Measurements from ENCODE around the gene SNCA.

GRCh38 chr4:89765528-89765927 is 71.4 kb downstream of the SNCA start:
- TF ChIP-seq CTCF (IDR thresholded peaks at IDR 0.05), result no peak
- no peak for TF ChIP-seq POLR2AphosphoS2 (conservative IDR thresholded peaks at IDR 0.05; ENCODE audit: low read length)
